GM18517 (cell line): ENCODE results near the gene SPATS2.
A peak's percentile ranks its signal among the peaks of the same experiment; 100 is the strongest.
"Not testable (repeated sequence)": the region's sequence is repeated elsewhere in the genome, so short reads cannot be mapped to it uniquely, and the experiment has no call there.

ENCODE experiments used
- ATAC-seq: cut with Tn5 transposase; IDR thresholded peaks from one replicate; pipeline ENCODE4 v1.9.1; 2021; ENCODE audit warnings: mild to moderate bottlenecking, moderate library complexity; ENCODE audit not compliant: unreplicated experiment

SPATS2 gene

GRCh38 chr12:49403971-49404450 lies 36.7 kb downstream of the SPATS2 start:
- ATAC-seq = no peak

- no peak for ATAC-seq
Measured at GRCh38 chr12:49404956-49405355, 37.7 kb downstream of the SPATS2 start.

- no peak for ATAC-seq
Measured at GRCh38 chr12:49410818-49411217, 43.6 kb downstream of the SPATS2 start.

- no peak for ATAC-seq
Measured at GRCh38 chr12:49413010-49413409, 45.7 kb downstream of the SPATS2 start.

- ATAC-seq = no peak
Measured at GRCh38 chr12:49413796-49414195, 46.5 kb downstream of the SPATS2 start.

- no peak for ATAC-seq
Measured at GRCh38 chr12:49414364-49414763, 47.1 kb downstream of the SPATS2 start.

- no peak for ATAC-seq
Measured at GRCh38 chr12:49415521-49415970, 48.3 kb downstream of the SPATS2 start.

GRCh38 chr12:49416892-49417291 lies 49.6 kb downstream of the SPATS2 start:
- ATAC-seq = no peak

- ATAC-seq = no peak
Measured at GRCh38 chr12:49417558-49417957, 50.3 kb downstream of the SPATS2 start.

- no peak for ATAC-seq
Measured at GRCh38 chr12:49420556-49420955, 53.3 kb downstream of the SPATS2 start.

GRCh38 chr12:49422114-49422513 lies 54.9 kb downstream of the SPATS2 start:
- ATAC-seq = no peak

GRCh38 chr12:49428793-49429192 lies 61.5 kb downstream of the SPATS2 start:
- peak; percentile 43 for ATAC-seq

- no peak for ATAC-seq
Measured at GRCh38 chr12:49432616-49433015, 65.4 kb downstream of the SPATS2 start.

- ATAC-seq = not testable (repeated sequence)
Measured at GRCh38 chr12:49436799-49437198, 69.5 kb downstream of the SPATS2 start.

- ATAC-seq = no peak
Measured at GRCh38 chr12:49439042-49439441, 71.8 kb downstream of the SPATS2 start.

GRCh38 chr12:49440035-49440434 lies 72.8 kb downstream of the SPATS2 start:
- ATAC-seq = no peak

- ATAC-seq = no peak
Measured at GRCh38 chr12:49442915-49443314, 75.7 kb downstream of the SPATS2 start.

GRCh38 chr12:49446571-49446970 lies 79.3 kb downstream of the SPATS2 start:
- no peak for ATAC-seq

GRCh38 chr12:49448858-49449257 lies 81.6 kb downstream of the SPATS2 start:
- no peak for ATAC-seq

GRCh38 chr12:49451468-49452259 lies 84.4 kb downstream of the SPATS2 start:
- ATAC-seq = peak; percentile 90

GRCh38 chr12:49455501-49455900 lies 88.2 kb downstream of the SPATS2 start:
- no peak for ATAC-seq

- ATAC-seq = no peak
Measured at GRCh38 chr12:49456131-49456679, 88.9 kb downstream of the SPATS2 start.
